Left cardiac atrium (tissue), 4 donors: Measurements from ENCODE around the gene CCDC181. TPM values are rescaled to one million over a fixed set of nuclear protein-coding genes. Genes with fewer than 3 reads are reported as not detected.

ENCODE experiments used
- ATAC-seq, 2 donors: fragments of 200-7000 bp; cut with Tn5 transposase; one replicate each; pipeline ENCODE4 v1.9.1; 2020; ENCODE audit warnings: mild to moderate bottlenecking in 2 of 2, moderate library complexity in 2 of 2
- DNase-seq: peaks from one replicate; pipeline ENCODE4 v3.0.0-alpha.2; 2020
- intact Hi-C, 2 donors: fragments of 100-400 bp; cut with DNase I; formaldehyde crosslinking; loops; one replicate each; pipeline versions ENCODE4 v1.14.1 to v1.15.1; 2022 to 2023
- total RNA-seq, 2 donors: library from RNA; stranded (reverse); fragmentation: NEBNext Ultra II Directional; extraction: Animal tissue kit (Norgen Biotek cat#: 25700); gene quantifications; one replicate each; pipeline ENCODE4 v1.2.1, GENCODE V29; 2021
- donor health status: DM: no; HTN: yes; CAD: no.
- donor health status: DM: no; HTN: yes; CAD: no; lungs with severe emphysema.
- donor health status: DM: yes; HTN: yes; CAD: no.
- donor health status: Dilated cardiomyopathy.

The CCDC181 gene
- total RNA-seq, 2 donors from 2014 or later: 1.1 to 1.6 TPM

- intact Hi-C loops: loop anchor here (5.0 to 10.0 kb wide), 3 partner anchors 611 to 1004 kb away; no protein-coding TSS in a partner anchor
- ATAC-seq (no peak), DNase-seq (no peak)
These were observed 81.2 kb downstream of the CCDC181 start for GRCh38 chr1:169346036-169346589.

- no peak for DNase-seq
- intact Hi-C loops: loop anchor here (5.0 to 10.0 kb wide), 3 partner anchors 611 to 1003 kb away; no protein-coding TSS in a partner anchor
- no peak for ATAC-seq
These were observed 81.8 kb downstream of the CCDC181 start for GRCh38 chr1:169345511-169345910.

Other genes starting within 250 kb of the CCDC181 start
- 10 to 100 TPM in 1 of 2 donors, 1 to 10 TPM in 1; 7.7 to 10.3 TPM for gene NME7, start 59.7 kb downstream of the CCDC181 start, total RNA-seq
- gene BLZF1, start 59.3 kb downstream of the CCDC181 start, total RNA-seq: 10 to 100 TPM; 21.7 to 22.6 TPM
- gene SLC19A2, start 58.5 kb upstream of the CCDC181 start, total RNA-seq: 10 to 100 TPM; 17.8 to 28.7 TPM
- 10 to 100 TPM; 17.8 to 20.9 TPM for gene F5, start 159.0 kb upstream of the CCDC181 start, total RNA-seq
- 10 to 100 TPM; 12.4 to 22.5 TPM for gene SELP, start 202.7 kb upstream of the CCDC181 start, total RNA-seq